SK-N-SH (cell line): ENCODE measurements around the gene TPP1.

ENCODE experiments used
- EP300 ChIP-seq, 2 experiments: IDR thresholded peaks; 2 replicates each; pipeline versions ENCODE4 v1.4.0 to v1.6.1; 2012; ENCODE audit warnings: borderline replicate concordance in 1 of 2, low read depth in 1 of 2, low read length in 1 of 2
- EZH2phosphoT487 ChIP-seq: fragments of 200-600 bp; sonication (generic); IDR thresholded peaks from 2 replicates; pipeline ENCODE4 v1.6.1; 2017; ENCODE audit warnings: low read depth, mixed run types, mild to moderate bottlenecking, antibody characterized with exemption, moderate library complexity, borderline replicate concordance
- GABPA ChIP-seq: IDR thresholded peaks from 2 replicates; pipeline ENCODE4 v1.4.0; 2012; ENCODE audit warnings: low read depth, mild to moderate bottlenecking
- MXI1 ChIP-seq: IDR thresholded peaks from 2 replicates; pipeline ENCODE4 v1.6.1; 2012; ENCODE audit warnings: mild to moderate bottlenecking, low read depth, low read length, improper control_type of control experiment
- NRF1 ChIP-seq: IDR thresholded peaks from 2 replicates; pipeline ENCODE4 v1.6.1; 2012; ENCODE audit warnings: low read depth, mild to moderate bottlenecking, low read length
- POLR2AphosphoS5 ChIP-seq: IDR thresholded peaks from 2 replicates; pipeline ENCODE4 v1.6.1; 2012; ENCODE audit warnings: low read depth, low read length
- RAD21 ChIP-seq: IDR thresholded peaks from 2 replicates; pipeline ENCODE4 v1.6.1; 2012; ENCODE audit warnings: mild to moderate bottlenecking, low read length
- SMC3 ChIP-seq: IDR thresholded peaks from 2 replicates; pipeline ENCODE4 v1.6.1; 2012; ENCODE audit warnings: low read depth, low read length, improper control_type of control experiment
- TCF12 ChIP-seq: IDR thresholded peaks from 2 replicates; pipeline ENCODE4 v1.4.0; 2012
- TEAD4 ChIP-seq: IDR thresholded peaks from 2 replicates; pipeline ENCODE4 v1.4.0; 2012; ENCODE audit warnings: mild to moderate bottlenecking, borderline replicate concordance; ENCODE audit not compliant: insufficient read depth
- TF ChIP-seq, protein P1 (sequence below): fragments of 200-600 bp; sonication (generic); IDR thresholded peaks from 2 replicates; pipeline ENCODE4 v1.6.1; 2017; ENCODE audit warnings: antibody characterized with exemption, mild to moderate bottlenecking, moderate library complexity
- TF ChIP-seq, protein P2 (sequence below): IDR thresholded peaks from 2 replicates; pipeline ENCODE4; 2012
- TF ChIP-seq, protein P3 (sequence below): fragments of 150-350 bp; IDR thresholded peaks from 2 replicates; pipeline ENCODE4 v1.6.1; 2016; ENCODE audit warnings: mild to moderate bottlenecking, low read depth, low read length
- TF ChIP-seq, protein P4 (sequence below): IDR thresholded peaks from 2 replicates; pipeline ENCODE4 v1.4.0; 2012; ENCODE audit warnings: low read depth

DNA sequence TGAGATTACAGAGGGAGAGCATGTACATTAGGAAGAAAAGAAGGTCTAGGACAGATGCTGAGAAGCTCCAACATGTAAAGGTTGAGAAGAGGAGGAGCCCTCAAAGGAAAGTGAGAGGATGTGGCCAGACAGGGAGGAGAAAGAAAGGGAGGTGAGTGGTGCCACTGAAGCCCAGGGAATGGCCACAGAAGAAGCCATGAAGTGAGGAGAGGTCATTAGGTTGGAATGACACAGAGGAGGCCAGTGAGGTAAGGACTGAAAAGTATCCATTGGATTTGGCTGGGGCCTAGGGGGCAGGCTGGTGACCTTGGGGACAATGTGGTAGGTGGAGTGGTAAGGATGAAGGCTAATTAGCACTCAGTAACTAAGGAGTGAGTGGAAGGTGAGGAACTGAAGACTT is 39.4 kb upstream of the TPP1 start:
- TF ChIP-seq, protein P1, sequence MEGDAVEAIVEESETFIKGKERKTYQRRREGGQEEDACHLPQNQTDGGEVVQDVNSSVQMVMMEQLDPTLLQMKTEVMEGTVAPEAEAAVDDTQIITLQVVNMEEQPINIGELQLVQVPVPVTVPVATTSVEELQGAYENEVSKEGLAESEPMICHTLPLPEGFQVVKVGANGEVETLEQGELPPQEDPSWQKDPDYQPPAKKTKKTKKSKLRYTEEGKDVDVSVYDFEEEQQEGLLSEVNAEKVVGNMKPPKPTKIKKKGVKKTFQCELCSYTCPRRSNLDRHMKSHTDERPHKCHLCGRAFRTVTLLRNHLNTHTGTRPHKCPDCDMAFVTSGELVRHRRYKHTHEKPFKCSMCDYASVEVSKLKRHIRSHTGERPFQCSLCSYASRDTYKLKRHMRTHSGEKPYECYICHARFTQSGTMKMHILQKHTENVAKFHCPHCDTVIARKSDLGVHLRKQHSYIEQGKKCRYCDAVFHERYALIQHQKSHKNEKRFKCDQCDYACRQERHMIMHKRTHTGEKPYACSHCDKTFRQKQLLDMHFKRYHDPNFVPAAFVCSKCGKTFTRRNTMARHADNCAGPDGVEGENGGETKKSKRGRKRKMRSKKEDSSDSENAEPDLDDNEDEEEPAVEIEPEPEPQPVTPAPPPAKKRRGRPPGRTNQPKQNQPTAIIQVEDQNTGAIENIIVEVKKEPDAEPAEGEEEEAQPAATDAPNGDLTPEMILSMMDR, result no peak
- TF ChIP-seq GABPA (no peak), POLR2AphosphoS5 (no peak), SMC3 (no peak), TEAD4 (no peak), MXI1 (no peak), EZH2phosphoT487 (no peak), EP300 (IDR thresholded peaks at IDR 0.05; ENCODE audit: borderline replicate concordance in 1 of 2, low read depth in 1 of 2, low read length in 1 of 2) (no peak), NRF1 (no peak), TCF12 (no peak), RAD21 (no peak)
- TF ChIP-seq, protein P2, sequence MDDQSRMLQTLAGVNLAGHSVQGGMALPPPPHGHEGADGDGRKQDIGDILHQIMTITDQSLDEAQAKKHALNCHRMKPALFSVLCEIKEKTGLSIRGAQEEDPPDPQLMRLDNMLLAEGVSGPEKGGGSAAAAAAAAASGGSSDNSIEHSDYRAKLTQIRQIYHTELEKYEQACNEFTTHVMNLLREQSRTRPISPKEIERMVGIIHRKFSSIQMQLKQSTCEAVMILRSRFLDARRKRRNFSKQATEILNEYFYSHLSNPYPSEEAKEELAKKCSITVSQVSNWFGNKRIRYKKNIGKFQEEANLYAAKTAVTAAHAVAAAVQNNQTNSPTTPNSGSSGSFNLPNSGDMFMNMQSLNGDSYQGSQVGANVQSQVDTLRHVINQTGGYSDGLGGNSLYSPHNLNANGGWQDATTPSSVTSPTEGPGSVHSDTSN, result no peak
- TF ChIP-seq, protein P3, sequence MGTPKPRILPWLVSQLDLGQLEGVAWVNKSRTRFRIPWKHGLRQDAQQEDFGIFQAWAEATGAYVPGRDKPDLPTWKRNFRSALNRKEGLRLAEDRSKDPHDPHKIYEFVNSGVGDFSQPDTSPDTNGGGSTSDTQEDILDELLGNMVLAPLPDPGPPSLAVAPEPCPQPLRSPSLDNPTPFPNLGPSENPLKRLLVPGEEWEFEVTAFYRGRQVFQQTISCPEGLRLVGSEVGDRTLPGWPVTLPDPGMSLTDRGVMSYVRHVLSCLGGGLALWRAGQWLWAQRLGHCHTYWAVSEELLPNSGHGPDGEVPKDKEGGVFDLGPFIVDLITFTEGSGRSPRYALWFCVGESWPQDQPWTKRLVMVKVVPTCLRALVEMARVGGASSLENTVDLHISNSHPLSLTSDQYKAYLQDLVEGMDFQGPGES, result no peak
- TF ChIP-seq, protein P4, sequence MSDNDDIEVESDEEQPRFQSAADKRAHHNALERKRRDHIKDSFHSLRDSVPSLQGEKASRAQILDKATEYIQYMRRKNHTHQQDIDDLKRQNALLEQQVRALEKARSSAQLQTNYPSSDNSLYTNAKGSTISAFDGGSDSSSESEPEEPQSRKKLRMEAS, result no peak
